Right renal pelvis (tissue), 4 donors: ENCODE results near the gene E2F2. TPM values are rescaled to one million over a fixed set of nuclear protein-coding genes. Genes with fewer than 3 reads are reported as not detected.
"Not testable (repeated sequence)": the region's sequence is repeated elsewhere in the genome, so short reads cannot be mapped to it uniquely, and the experiment has no call there.

Experiments
- DNase-seq, 4 donors: peaks; one replicate each; pipeline ENCODE4 v3.0.0-alpha.2; 2013; ENCODE audit warnings: low read depth in 4 of 4, low spot score in 3 of 4, missing footprints in 1 of 4
- polyA plus RNA-seq, 4 donors: library from polyadenylated mRNA; unstranded; fragments of 120-200 nt; gene quantifications; one replicate each; pipeline ENCODE4 v1.2.1, GENCODE V29; 2013; ENCODE audit not compliant: insufficient read length in 4 of 4

E2F2 gene
- polyA plus RNA-seq, 4 donors = 4.4 to 5.3 (median 4.7) TPM

DNA sequence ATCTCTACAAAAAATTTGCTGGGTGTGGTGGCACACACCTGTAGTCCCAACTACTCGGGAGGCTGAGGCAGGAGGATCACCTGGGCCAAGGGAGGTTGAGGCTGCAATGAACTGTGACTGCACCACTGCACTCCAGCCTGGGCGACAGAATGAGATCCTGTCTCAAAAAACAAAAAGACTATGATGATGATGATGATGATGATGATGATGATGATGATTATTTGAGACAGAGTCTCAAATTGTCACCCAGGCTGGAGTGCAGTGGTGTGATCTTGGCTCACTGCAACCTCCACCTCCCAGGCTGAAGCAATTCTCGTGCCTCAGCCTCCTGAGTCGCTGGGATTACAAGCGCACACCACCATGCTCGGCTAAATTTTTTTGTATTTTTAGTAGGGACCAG lies 38.3 kb downstream of the E2F2 start:
- DNase-seq = not testable (repeated sequence)

DNA sequence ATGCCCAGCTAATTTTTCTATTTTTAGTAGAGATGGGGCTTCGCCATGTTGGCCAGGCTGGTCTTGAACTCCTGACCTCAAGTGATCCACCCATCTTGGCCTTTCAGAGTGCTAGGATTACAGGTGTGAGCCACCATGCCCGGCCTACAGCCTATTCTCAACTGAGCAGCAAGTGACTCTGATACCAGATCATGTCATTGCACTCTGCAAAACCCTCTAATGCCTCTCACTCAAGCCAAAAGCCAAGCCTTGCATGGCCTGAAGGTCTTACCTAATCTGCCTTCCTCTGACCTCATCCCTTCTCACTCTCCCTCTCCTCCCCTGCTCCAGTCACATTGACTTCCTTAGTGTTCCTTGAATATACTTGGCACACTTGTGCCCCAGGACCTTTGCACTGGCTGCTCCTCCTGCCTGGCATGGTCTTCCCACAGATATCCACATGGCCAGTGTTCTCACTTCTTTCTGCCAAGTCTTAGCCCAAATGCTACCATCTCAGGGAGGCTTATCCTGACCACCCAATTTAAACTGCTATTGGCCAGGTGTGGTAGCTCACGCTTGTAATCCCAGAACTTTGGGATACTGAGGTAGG lies 38.8 kb downstream of the E2F2 start:
- no peak for DNase-seq

- DNase-seq = no peak
Observed at GRCh38 chr1:23489842-23490241, 41.2 kb downstream of the E2F2 start.

GRCh38 chr1:23485002-23485332 lies 46.1 kb downstream of the E2F2 start:
- no peak for DNase-seq

DNA sequence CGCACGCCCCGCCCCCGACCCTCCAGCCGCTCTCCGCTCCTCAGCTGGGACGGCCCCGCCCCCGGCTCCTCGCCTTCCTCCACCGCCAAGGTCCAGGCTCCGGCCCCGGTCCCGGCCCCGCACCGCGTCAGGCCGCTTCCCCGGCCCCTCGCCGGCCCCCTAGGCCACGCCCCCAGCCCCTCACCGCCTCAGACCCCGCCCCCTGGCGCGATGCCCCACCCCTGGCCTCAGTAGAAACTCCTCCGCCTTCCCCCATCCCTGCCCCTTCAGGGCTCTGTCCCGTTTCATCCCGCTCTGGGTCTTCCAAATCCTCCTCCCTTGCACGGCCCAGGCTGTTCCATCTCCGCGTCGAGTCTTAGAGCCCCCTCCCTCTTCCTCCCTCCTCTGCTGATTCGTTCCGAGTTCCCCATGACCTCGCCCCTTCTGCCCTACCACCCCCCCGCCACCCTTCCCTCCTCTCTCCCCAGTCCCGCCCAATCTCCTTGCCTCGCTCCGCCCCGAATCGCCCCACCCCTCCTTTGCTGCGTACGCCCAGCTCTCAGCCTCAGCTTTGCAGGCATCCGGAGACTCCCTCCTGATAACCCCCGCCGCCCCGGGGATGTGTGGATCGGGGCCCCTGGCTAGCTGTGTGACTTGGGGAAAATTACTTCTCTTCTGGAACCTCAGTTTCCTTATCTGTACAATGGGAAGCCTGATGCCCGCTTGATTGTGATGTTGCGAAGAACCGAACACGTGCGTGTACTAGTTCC lies 46.6 kb downstream of the E2F2 start:
- peak; percentile 79 to 84 (median 82) for DNase-seq

GRCh38 chr1:23483321-23484252 lies 47.4 kb downstream of the E2F2 start, which contains the start of gene ASAP3:
TSS of gene ASAP3 (minus strand) at chr1:23484179. CDS start at chr1:23484133, 46 bp downstream.
- peak in 1 of 4 donors; percentile 9 for DNase-seq

- DNase-seq = no peak
Observed at GRCh38 chr1:23481904-23482303, 49.1 kb downstream of the E2F2 start.

- DNase-seq = no peak
Observed at GRCh38 chr1:23481026-23481597, 49.9 kb downstream of the E2F2 start.

- no peak for DNase-seq
Observed at GRCh38 chr1:23480187-23481025, 50.6 kb downstream of the E2F2 start.

DNA sequence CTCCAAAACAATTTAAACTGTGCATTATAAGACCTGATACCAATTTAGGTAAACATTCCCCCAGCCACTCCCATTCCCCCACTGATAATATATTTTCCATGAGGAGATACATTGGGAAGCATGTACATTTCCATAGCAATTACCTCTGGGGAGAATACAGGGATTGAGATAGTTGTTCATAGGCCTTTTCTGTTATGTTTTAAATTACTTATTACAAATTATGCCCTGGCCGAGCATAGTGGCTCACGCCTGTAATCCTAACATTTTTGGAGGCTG lies 51.4 kb downstream of the E2F2 start:
- DNase-seq = no peak

DNA sequence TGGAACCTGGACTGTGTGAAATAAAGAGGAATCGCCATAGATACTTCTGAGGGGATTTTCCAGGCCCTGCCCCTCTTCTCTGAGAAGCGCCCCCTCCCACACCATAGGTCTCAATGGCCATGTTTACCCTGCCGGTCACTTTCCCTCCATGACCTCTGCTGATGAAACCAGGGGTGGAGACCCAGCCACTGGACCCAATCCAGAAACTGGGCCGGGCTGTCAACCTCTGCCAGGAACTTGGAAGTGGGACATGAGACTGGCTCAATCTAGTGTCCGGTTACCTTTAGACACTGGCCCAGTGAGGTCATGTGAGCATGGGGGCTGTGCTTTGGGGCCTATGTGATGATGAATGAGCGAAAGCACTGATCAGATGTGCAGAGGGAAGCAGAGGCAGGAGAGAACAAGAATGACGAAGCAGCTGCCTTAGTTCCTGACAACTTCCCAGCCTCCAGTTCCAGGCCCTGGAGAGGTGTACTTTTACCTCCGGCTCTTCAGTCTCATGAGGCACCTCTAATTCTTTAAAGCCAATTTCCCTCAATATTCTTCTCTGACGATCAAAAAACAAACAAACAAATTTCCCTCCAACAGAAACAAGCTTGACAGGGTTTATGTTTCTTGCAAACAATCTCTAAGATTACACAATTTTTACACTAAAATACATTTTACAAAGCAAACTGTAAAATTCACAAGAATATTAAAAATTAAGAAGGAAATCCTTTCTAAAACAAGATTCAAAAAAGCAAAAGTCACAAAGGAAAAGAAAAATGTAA lies 52.0 kb downstream of the E2F2 start:
- peak in 1 of 4 donors; percentile 28 for DNase-seq

DNA sequence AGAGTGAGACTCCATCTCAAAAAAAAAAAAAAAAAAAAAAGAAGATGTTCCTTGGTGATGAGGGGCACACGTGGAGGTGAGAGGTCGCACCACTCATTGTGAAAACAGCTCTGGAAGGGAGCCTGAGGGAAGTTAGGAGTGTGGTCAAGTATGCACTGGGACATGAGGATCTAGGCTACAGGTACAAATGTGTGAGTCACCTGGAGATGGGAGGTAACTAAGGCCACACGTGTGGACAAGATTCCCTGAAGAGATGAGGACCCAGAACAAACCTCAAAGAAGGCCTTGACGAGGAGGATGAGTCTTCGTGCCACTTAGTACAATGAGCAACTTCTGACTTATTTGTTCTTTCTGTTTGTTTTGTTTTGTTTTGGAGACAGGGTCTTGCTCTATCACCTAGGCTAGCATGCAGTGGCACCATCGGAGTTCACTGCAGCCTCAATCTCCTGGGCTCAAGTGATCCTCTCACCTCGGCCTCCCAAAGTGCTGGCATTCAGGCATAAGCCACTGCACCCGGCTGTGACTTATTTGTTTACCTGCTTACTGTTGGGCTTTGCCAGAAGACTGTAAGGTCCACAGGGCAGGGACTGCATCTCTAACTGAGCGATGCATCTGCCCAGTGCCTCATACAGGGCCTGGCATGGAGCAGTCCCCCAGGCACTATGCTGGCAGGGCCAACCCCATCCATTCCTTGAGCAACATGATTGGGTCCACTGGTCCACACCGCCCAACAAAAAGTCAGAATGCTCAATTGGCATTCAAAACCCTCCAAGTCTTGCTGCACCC lies 53.5 kb downstream of the E2F2 start:
- no peak for DNase-seq

- DNase-seq = no peak
Observed at GRCh38 chr1:23475641-23476040, 55.4 kb downstream of the E2F2 start.

- DNase-seq = no peak
Observed at GRCh38 chr1:23475134-23475628, 55.9 kb downstream of the E2F2 start.

- DNase-seq = no peak
Observed at GRCh38 chr1:23473037-23473800, 57.8 kb downstream of the E2F2 start.

DNA sequence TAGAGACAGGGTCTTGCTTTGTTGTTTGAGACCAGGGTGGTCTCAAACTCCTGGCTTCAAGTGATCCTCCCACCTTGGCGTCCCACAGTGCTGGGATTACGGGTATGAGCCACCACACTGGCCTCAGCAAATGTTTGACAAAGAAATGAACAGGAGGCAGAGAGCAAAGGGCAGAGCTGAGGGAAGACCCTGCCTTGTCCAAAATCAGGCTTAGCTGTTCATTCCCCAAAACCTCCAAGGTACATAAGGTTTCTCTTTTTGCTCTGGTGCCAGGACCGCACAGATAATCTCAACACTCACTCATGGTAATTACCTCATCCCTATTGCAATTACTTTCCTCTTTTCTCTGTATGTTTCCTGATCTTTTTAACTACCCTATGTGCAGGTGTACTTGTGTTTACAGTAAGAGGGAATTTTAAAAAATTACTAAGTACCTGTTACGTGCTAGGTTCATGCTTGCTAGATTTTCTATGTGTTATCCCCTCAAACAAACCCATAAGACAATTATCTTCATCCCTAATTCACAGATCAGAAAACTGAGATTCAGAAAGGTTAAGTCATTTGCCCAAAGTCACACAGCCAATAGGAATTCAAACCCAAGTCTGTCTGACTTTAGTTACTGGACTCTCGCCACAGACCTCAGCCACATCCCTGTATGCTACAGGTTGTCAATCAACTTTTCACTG lies 58.5 kb downstream of the E2F2 start:
- DNase-seq = no peak

DNA sequence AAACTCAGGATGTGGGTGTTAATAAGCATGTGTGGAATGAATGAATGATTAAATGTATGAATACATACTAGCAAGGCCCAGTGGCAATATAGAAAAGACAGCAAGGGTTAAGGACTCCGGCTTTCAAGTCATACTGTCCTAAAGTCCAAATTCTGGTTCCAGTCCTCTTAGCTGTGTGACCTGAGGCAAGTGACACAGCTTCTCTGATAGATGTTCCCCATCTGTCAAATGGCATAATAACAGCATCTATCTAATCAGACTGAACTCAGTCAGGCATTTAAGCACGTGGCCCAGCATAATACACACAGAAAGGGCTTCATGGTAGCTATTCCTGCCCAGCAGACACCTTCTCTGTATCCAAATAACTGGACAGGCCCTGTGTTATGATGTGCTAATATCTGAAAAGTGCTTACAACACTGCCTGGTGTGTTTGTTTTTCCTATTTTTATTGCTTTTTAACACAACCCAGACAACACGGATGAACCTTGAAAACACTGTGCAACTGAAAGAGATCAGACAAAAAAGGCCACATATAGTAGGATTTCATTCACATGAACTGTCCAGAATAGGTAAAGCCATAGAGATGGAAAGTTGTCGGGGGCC lies 59.5 kb downstream of the E2F2 start:
- DNase-seq = no peak
